Esophagus squamous epithelium (tissue), 5 donors: ENCODE measurements around the gene ICAM4. TPM values are rescaled to one million over a fixed set of nuclear protein-coding genes. Genes with fewer than 3 reads are reported as not detected.

Source experiments
- DNase-seq: peaks from one replicate; lab custom pipeline; 2025; lab: John Stamatoyannopoulos, UW
- H3K27ac ChIP-seq, 4 donors: fragments of 200-600 bp; sonication (generic); one replicate each; pipeline ENCODE4 v1.5.1; 2016 to 2019; ENCODE audit warnings: mild to moderate bottlenecking in 1 of 4
- H3K27me3 ChIP-seq, 4 donors: fragments of 200-600 bp; sonication (generic); 1 replicate in 3 of 4; 2 replicates in 1 of 4; pipeline versions ENCODE4 v1.5.1 to v1.6.0; 2017 to 2021; ENCODE audit warnings: antibody characterized with exemption in 1 of 4
- H3K36me3 ChIP-seq, 3 donors: fragments of 200-600 bp; sonication (generic); one replicate each; pipeline ENCODE4 v1.5.1; 2016 to 2019
- H3K4me1 ChIP-seq, 3 donors: fragments of 200-600 bp; sonication (generic); one replicate each; pipeline ENCODE4 v1.5.1; 2017 to 2019
- H3K4me3 ChIP-seq, 4 donors: fragments of 200-600 bp; sonication (generic); 1 replicate in 3 of 4; 2 replicates in 1 of 4; pipeline ENCODE4 v1.5.1; 2016 to 2019; ENCODE audit warnings: mild to moderate bottlenecking in 2 of 4, moderate library complexity in 1 of 4
- H3K9me3 ChIP-seq, 3 donors: fragments of 200-600 bp; sonication (generic); one replicate each; pipeline ENCODE4 v1.5.1; 2016 to 2019
- CTCF ChIP-seq, 6 experiments: fragments of 450-650 bp in 4 of 6; fragments of 200-600 bp in 2 of 6; sonication (generic) in 2 of 6; IDR thresholded peaks; one replicate each; pipeline ENCODE4 v1.5.1; 2016 to 2019; ENCODE audit warnings: antibody characterized with exemption in 6 of 6, mild to moderate bottlenecking in 4 of 6, moderate library complexity in 4 of 6
- POLR2A ChIP-seq, 4 donors: fragments of 450-650 bp; IDR thresholded peaks; one replicate each; pipeline ENCODE4 v1.6.1; 2017; ENCODE audit warnings: antibody characterized with exemption in 4 of 4, mild to moderate bottlenecking in 4 of 4, moderate library complexity in 3 of 4
- WGBS, 2 donors: methylation state at CpG; one replicate each; pipeline ENCODE4 v1.1.5; 2018; 5-methylcytosine and 5-hydroxymethylcytosine counted together
- intact Hi-C: fragments of 100-400 bp; cut with DNase I; formaldehyde crosslinking; loops from one replicate; pipeline ENCODE4 v1.15.0; 2022
- total RNA-seq, 4 donors: library from RNA; depleted of rRNA; stranded (reverse); fragments of >200 nt; gene quantifications; one replicate each; pipeline ENCODE4 v1.1.0, GENCODE V29; 2016
- donor health status: DM: yes; HTN: yes; CAD: no.

ICAM4 gene
- total RNA-seq, 4 donors from 2014 or later, result 0.29 to 0.76 TPM; not detected in 2

GRCh38 chr19:10269333-10270179, 17.2 kb upstream of the ICAM4 start:
- intact Hi-C loops, result loop anchor here (2.0 kb wide), 1 partner anchor 119 kb away; no protein-coding TSS in a partner anchor
- H3K9me3 ChIP-seq, result no peaks in the 10 kb centered on the region
- peaks cover 0 to 4% (median 0%) of the 10 kb centered on the region in 3 donors for H3K36me3 ChIP-seq
- TF ChIP-seq CTCF (IDR thresholded peaks at IDR 0.05) (peak; percentile 93 to 98 (median 96)), POLR2A (IDR thresholded peaks at IDR 0.05) (no peak)
- peak; percentile 40 for DNase-seq
- peaks cover 0 to 18% (median 0%) of the 10 kb centered on the region in 4 donors for H3K27me3 ChIP-seq
- peaks cover 21 to 61% (median 21%) of the 10 kb centered on the region in 3 donors for H3K4me1 ChIP-seq
- peak overlapping the region; percentile 76 to 93 (median 84) for H3K27ac ChIP-seq
- 0 to 3% methylated on average over 16 to 17 of the region's 59 CpGs for WGBS, 2 donors
- peak overlapping the region; percentile 27 to 67 (median 48) for H3K4me3 ChIP-seq

- no peak for TF ChIP-seq CTCF (IDR thresholded peaks at IDR 0.05)
- peak in 1 of 4 donors; percentile 5 for TF ChIP-seq POLR2A (IDR thresholded peaks at IDR 0.05)
- intact Hi-C loops, result no loop called here
- Histone ChIP-seq H3K27me3 (peaks cover 0 to 18% (median 0%) of the 10 kb centered on the region in 4 donors), H3K4me1 (peaks cover 21 to 66% (median 21%) of the 10 kb centered on the region in 3 donors), H3K4me3 (peak overlapping the region; percentile 27 to 67 (median 48)), H3K36me3 (peaks cover 0 to 10% (median 0%) of the 10 kb centered on the region in 3 donors), H3K9me3 (no peaks in the 10 kb centered on the region), H3K27ac (peak overlapping the region; percentile 76 to 93 (median 84))
- no CpG with 5 or more reads among the region's 37 CpGs for WGBS, 2 donors
- DNase-seq, result no peak
Observed at GRCh38 chr19:10270180-10270615, 16.6 kb upstream of the ICAM4 start.

GRCh38 chr19:10270616-10271394, 15.9 kb upstream of the ICAM4 start, which contains the start of gene ICAM1:
Gene ICAM1, plus strand, starts transcription at chr19:10271120. Its CDS starts 40 bp downstream, at chr19:10271160.
- no peak for DNase-seq
- Histone ChIP-seq H3K36me3 (peaks cover 0 to 12% (median 0%) of the 10 kb centered on the region in 3 donors), H3K4me3 (peak within 1 kb of the TSS; percentile 27 to 67 (median 48)), H3K27ac (peak within 1 kb of the TSS; percentile 76 to 93 (median 84)), H3K9me3 (no peaks in the 10 kb centered on the region), H3K4me1 (peaks cover 21 to 67% (median 21%) of the 10 kb centered on the region in 3 donors), H3K27me3 (peaks cover 0 to 18% (median 0%) of the 10 kb centered on the region in 4 donors)
- 0 to 5% methylated on average over 5 to 16 of the region's 51 CpGs for WGBS, 2 donors
- intact Hi-C loops, result no loop called here
- TF ChIP-seq POLR2A (IDR thresholded peaks at IDR 0.05) (peak in 2 of 4 donors; percentile 75 to 85), CTCF (IDR thresholded peaks at IDR 0.05) (peak in 4 of 6 experiments; percentile 22 to 39 (median 25))

GRCh38 chr19:10271543-10272086, 15.1 kb upstream of the ICAM4 start:
- Histone ChIP-seq H3K36me3 (peaks cover 0 to 12% (median 0%) of the 10 kb centered on the region in 3 donors), H3K27me3 (peaks cover 0 to 18% (median 0%) of the 10 kb centered on the region in 4 donors), H3K27ac (peak overlapping the region; percentile 76 to 93 (median 84)), H3K4me3 (peak overlapping the region; percentile 27 to 67 (median 48)), H3K9me3 (no peaks in the 10 kb centered on the region), H3K4me1 (peaks cover 21 to 67% (median 21%) of the 10 kb centered on the region in 3 donors)
- TF ChIP-seq POLR2A (IDR thresholded peaks at IDR 0.05) (no peak), CTCF (IDR thresholded peaks at IDR 0.05) (no peak)
- no peak for DNase-seq
- WGBS, 2 donors, result 25 to 46% methylated on average over 3 to 10 of the region's 12 CpGs
- intact Hi-C loops, result no loop called here
